Dedifferentiated amniotic fluid mesenchymal stem cell (primary cell): Measurements from ENCODE around the gene CHDH.

Experiments
- DNase-seq: peaks from one replicate; pipeline ENCODE4 v3.0.0-alpha.2; 2016; ENCODE audit errors: extremely low spot score

CHDH gene

DNA sequence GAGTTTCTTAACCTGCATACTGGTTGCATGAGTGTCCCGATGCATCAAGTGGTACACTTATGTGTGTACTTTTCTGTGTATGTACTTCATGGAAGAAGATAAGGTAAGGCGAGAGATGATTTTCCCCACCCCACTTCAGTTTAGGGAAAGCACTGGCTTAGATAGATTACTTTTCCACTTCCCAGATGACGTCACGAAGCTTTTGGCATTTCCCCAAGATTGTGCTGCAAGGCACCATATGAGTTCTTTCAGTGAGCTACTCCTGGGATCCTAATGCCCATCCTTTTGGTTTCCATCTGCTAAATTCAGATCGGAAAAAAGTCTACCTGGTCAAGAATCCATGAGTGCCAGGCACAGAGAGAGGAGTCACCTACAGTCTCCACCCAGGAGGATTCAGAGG is 4.7 kb upstream of the CHDH start:
- no peak for DNase-seq

DNA sequence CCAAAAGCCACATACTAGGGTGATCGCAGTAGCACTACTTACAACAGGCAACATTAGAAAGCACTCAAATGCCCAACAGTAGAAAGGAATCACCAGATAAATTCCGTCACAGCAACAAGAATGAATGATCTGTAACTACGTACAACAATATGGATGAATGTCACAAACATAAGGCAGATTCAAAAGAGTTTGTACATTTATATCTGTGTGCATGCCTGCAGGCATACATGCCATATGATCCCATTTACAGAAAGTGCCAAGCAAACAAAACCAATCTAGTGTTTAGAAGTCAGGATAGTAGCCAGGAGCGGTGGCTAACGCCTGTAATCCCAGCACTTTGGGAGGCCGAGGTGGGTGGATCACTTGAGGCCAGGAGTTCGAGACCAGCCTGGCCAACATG is 3.7 kb upstream of the CHDH start:
- no peak for DNase-seq

DNA sequence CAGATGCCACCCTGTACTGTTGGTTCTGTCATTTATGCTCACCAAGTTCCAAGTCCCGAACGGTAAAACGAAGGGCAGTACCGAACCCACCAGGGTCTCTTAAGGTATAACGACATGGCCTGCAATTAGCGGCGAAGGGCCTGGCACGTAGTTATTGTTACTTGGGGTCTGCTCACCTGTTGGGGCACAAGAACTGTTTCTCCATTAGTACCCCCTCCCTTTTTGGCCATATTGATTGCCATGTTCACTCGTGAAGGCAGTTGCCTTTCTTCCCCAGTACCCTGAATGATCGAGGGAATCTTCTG is 584 bp upstream of the CHDH start:
- DNase-seq = no peak

DNA sequence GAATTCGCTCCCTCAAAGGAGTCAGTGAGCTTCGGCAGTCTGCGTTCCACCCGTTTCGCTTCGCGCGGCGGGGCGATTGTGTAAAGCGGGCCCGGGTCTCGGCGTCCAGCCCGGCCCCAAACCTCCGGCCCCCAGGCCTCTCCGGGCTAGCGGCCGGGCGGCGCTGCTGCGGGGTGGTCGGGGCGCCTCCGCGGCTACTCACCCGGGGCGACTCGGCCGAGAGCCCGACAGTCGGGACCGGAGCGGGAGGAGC is 412 bp downstream of the CHDH start:
- DNase-seq = no peak

DNA sequence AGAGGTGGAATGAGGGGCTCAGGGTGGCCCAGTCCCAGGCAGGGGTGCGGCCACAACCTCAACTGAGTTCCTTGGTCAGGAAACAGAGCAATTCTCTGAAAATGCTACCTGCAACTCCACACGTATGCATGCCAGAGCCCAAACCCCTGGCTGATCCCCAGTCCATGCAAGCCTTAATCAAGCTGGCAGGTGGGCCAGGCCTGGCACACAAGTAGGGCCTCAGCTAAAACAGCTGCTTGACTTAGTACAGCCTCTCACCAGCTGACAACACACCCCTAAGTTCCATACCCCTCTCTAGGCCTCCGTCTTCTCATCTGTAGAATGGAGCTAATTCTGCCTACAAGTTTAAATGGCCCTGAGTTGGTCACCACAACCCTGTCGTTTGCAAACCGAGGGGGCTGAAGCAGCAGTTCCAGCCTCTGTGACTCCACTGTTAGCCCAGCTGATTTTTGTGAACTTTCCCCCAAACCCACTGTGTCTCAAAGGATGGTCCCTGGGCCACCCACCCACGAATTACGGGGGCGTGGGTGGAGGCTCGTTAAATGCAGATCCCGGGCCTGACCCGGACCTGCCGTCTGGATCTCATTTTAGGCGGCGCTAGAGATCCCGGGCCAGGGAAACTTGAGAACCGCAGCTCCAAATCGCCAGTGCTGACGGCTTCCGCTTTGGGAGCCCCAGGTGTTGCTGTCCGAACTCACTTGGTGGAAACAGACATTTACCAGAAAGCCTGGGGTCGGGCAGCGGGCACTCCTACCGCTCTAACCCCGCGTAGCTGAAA is 927 bp downstream of the CHDH start:
- peak; percentile 40 for DNase-seq

DNA sequence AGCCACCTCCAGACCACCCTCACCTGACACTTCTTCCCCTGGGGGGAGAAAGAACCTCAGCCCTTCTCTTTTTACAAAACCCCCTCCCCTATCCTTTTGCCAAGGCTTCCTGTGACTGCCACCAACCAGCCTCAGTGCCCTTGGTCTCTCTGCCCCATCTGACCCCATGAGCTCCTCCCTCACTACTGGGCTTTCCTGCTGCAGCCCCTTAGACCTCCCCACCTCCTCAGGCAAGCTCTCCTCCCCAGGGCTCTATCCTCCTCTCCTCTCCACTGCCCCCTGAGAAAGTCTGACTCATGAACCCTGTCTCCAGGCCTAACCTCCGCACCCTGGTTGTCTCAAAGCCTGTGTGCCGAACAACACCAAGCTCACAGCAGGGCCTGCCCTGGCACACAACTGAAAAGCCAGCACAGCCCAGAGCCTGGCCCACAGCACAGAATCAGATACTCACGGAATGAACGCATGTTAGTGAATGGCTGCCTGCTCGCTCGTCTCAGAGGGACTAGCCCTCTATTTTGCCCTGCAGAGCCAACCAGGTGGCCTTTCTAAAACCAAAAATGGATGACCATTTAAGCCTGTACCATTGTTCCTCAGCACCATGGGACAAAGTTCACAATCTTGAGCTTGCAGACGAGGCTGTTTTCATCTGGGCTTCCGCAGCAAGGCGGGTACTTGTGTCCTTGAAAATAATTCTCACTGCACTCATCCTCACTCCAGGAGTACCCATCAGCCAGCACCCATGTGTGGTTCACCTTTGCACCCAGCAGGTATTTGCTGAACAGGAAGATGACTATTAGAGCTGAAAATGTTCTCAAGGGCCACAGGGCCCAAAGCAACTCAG is 1.7 kb downstream of the CHDH start:
- DNase-seq = no peak

DNA sequence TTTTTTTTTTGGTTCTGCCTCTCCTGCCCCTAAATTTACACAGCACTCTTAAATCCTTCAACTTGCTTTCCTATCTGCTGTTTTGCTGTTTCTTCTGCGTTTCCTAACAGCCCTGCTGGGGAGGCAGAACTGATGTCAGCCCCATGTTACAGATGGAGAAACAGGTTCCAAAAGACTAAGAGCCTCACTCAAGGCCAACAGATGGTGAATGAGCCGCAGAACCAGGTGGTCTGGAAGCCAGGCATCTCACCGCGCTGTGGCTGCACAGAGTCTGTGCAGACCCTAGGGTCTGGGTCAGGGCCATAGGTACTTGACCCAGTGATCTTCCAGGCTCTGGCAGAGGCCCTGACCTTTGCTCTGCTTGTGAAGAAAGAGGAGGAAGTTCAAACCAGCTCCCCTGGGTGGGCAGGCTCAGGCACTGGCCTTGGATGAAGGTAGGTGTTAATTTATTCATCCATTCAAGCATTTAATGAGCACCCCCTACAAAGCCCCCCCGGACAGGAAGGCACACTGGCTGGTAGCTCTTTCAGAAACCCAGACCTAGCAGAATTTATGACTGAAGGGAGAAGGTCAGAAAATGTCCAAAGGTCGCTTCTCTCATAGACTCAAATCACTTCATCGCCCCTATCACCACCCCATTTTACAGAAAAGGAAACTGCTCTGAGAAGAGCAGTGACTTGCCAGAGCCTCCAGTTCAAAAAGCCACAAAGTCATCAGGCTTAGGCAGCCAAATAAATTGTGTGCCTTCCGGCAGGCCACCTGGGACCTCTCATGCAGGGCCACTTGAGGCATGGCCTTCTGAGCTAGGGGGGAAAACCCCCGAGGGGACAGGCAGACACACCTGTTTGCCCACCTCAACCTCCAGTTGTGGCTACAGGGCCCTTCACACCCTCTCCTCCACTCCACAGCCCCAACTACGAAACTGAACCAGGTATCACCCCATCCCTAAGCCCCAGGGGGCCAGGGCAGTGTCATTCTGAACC is 2.7 kb downstream of the CHDH start:
- no peak for DNase-seq

DNA sequence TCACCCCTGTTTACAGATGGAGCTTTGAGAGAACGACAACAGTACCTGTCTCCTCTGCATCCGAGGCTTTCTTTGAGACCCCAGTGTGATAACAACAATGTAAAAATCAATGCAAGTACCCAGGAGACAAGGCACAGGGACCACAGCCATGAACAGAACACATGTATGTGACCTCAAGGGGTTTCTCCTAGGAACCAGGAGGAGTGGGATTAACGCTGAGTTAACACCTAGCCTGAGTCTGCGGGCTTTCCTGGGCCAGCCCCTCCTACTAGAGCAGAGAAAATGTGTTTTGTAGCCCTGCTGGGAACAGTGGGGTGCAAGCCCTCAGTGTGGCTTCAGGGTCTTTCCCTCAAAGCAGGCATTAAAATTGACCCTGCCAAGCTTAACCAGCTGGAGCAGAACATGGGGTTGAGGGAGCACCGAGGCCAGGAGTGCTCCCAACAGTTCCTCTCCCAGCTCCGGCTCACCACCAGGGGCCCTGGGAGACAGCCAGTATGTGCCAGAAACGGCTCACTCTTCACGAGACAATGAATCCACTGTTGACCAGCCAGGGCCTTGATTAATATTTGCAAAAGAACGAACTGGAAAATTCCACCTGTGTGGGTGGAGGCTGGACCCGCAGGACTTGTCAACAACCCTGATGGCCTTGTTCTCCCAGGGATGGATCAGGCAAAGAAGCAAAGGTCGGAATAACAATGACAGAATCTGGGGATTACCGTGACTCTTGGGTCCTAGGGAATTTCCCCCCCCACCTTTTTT is 3.6 kb downstream of the CHDH start:
- no peak for DNase-seq

DNA sequence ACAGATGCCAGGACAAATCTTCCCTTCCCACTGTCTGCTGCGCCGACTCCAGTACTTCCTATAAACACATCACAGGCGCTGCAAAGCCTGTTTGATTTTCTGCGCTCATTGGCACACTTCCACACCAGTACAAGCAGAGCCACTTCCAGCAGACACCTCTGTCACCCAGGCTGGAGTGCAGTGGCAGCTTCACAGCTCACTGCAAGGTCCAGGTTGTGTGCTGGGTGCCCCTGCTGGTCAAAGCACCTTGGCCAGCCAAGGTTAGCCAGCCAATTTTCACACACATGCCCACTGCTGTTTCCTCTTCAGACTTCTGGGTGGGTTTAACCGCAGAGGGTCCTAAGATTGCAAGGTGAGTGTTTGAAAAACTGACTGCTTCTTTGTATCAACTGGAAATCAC is 4.9 kb downstream of the CHDH start:
- DNase-seq = no peak

DNA sequence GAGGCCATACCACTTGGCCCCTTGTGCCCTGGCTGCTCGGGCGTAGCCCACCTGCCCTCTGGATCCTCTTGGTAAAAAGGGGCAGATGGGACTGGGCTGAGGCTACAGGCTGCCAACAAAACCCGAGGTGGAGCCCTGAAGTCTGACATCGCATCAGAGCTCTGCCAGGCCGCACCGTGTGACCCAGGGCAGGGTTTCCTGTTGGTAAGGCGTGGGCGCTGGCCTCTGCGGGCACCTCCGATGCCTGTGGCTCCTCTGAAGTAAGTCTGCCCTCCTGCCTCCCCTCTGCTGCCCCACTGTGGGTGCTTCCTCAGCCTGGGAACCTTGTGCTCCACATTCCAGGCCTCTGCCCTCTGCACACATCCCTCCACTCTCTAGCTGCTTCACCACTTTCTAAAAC is 8.9 kb downstream of the CHDH start:
- no peak for DNase-seq

DNA sequence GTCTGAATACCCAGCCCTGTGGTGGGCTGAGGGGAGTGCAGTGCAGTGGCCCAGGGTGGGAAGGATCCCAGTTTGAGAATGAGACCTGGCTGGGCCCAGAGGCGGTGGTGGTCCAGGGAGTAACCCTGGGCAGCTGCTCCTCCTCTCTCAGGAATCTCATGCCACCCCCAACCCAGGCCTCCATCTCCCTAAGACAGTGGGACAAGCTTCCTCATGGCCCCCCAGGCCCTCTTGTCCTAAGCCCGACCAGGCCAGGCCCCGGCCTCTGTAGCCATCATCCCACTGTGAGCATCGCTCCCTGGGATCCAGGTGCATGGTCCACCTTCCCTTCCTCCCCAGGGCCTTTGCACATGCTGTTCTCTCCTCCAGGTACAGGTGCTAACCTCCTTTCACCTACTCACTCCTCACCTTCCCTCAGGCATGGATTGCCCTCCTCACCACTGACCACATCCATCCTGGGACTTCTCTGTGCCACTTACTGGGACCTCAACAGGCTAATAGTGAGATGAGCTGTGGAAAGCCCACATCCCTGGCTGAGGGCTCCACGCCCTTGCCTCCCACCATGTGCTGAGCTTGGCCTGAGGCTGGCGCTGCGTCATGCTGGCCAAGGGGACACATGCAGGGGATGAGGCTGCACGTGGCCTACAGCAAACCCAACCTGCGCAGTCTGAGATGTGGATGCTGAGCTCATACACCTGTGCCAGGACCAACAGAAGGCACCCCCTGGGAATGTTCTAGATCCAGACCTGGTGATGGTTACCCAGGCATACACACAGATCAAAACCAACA is 9.9 kb downstream of the CHDH start:
- no peak for DNase-seq

DNA sequence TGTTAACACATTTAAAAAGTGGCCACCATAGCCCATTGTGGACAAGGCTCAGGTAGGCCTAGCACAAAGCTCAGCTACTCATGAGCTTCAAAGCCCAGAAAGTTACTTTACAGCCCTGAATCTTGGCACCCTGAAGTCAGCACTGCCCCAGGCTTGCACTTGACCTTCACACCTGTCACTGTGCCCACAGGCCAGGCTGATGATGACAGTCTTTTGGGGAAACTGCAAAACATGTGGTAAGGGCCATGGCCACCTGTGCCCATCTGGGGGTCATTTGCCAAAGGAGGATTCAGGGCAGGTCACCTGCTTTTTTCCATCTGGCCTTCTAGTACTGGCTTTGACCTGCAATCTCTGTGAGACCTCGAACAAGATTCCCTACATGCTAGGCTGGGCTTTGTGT is 11.0 kb downstream of the CHDH start:
- DNase-seq = no peak

DNA sequence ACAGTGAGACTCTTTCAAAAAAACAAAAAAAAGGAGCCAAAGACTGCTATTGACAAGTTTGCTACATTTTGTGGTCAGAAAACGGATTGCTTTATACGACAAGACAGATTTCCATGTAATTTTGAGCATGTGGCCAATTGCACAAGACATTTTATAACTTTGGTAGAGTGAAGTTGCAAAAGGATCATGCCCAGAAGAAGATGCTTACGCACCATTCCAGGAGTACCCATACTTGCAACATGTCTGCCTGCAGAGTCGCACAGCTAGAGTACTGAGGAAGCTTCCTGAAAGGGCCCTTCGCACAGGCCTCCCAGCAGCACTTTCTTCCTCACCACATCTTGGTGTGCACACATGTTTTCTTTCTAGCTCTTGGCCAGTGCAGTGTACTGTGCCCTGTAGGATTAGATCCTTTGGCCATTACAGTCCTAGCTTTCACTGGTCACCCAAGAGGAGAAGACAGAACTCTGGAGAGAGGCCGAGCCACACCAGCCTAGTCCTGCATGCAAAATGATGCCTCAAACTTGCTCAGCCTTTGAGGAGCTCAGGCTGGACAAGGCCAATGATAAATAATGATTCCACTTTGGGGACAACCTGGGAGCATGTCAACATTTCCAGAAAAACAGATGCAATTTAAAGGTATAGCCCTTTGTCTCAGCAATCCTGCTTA is 11.7 kb downstream of the CHDH start:
- DNase-seq = no peak

DNA sequence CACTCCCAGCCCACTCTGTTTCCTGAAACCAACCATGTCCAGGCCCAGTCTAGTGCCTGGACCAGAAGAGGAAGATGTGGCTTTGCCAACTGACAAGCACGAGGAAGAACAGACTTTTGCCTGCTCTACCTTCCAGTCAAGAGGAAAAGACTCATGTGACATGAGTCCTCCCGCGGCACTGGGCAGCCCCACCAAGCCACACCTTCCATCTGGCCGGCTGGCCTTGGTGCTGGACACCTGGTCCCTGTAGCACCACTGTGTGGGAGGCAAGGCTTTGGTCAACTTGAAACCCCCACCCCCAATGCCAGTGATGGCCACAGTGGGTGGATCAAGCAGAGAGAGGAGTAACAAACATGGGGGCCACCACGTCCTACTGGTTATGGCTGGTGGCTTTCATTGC is 12.5 kb downstream of the CHDH start:
- DNase-seq = no peak

DNA sequence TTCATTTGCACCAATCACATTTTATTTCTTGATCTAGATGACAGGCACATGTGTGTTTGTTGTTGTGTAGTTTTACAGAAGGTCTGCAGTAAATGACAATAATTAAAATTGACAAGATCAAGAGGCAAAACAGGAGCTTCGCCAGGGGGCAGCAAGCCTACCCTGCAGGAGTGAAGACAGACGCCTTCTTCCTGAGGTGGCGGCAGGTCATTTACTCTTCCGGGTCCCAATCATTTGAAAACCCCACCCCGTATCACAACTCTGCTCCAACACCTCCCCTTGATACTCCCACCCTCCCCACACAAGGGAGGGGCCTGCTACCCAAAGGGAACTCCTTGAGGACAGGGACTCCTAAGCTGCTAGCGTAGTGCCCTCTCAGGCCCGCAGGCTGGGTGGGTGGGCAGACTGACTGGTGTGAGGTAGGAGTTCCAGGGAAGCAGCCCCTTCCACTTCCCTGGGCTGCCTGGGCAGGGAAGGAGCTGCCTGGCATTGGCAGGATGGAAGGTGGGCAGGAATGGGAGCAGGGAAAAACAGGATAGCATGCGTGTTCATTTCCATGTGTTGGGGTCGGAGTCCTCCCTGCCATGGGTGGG is 13.1 kb downstream of the CHDH start:
- DNase-seq = no peak

DNA sequence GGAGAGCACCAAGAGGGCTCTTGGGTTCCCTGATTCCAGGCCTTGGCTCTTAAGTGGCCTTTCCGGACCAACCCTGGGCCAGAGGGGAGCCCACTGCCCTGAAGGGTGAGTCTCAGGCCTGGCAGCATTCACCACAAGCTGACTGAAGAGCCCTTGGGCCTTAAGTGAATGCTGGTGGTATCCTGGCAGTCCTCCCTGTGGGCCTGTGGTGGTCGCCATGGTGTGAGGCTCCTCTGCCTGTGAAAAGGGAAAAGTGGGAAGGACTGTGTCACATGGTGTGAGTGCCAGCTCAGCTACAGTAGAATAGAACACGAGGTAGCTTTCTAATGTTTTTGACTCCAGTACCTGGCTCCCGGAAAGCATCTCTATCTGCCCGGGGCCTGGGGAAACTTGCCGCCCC is 15.3 kb downstream of the CHDH start:
- no peak for DNase-seq

DNA sequence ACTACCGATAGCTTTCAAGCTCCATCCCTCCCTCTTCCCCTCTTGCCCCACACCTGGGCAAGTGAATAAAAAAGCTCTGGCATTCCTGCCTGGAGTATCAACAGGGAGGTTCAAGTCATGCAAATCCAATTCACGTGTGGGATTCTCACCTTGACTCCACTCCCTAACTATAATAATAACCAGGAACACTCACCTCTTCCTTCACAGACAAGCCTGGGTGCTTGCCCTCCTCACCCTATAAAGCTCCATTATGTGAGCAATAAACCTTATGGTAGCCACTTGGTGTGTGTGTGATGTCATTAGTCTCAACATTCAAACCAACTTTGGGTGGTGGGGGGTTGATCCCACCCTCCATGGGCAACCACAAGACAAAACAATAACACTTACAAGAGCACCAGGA is 16.6 kb downstream of the CHDH start:
- DNase-seq = no peak

DNA sequence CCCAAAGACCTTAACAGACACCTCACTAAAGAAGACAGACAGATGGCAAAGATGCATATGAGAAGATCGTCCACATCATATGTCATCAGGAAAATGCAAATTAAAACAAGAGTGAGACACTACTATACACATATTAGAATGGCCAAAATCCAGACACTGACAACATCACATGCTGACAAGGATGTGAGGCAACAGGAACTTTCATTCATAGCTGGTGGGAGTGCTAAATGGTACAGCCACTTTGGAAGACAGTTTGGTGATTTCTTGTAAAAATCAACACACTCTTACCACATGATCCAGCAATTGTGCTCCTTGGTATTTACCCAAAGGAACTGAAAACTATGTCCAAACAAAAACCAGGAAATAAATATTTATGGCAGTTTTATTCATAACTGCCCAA is 17.6 kb downstream of the CHDH start:
- DNase-seq = no peak

DNA sequence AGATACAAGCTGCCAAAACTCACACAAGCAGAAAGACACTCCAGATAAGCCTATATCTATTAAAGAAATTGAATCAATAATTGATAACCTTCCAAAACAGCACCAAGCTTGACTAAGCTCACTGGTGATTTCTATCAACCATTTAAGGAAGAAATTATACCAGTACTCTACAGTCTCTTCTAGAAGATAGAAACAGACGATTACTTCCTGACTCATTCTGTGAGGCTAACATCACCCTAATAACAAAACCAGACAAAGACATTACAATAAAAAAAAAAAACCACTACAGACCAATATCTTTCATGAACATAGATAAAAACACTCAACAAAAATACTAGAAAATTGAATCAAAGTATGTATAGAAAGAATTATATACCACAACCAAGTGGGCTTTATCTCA is 20.2 kb downstream of the CHDH start:
- DNase-seq = no peak

DNA sequence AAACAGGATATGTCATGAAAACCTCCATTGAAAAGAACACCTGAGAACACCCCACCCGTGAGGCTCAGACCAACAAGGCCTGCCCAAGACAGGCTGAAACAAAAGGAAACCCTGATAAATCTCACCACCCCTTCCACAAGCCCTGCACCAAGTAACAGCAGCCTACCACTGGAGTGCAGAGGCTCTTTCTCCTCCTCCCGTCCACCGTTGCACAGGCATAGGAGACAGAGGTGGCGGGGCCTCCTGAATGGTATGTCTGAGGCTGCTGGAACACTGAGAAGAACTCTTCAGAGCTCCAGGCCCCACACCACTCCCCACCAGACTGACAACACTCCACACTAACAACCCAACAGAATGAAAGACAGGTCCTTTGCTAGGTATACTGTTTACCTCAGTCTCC is 21.4 kb downstream of the CHDH start:
- no peak for DNase-seq
